Ectodermal cell (in vitro differentiated cells): ENCODE measurements around the gene TLCD3B.
"Not testable (repeated sequence)": the region's sequence is repeated elsewhere in the genome, so short reads cannot be mapped to it uniquely, and the experiment has no call there.

ENCODE experiments used
- H3K27ac ChIP-seq: 2 replicates; pipeline ENCODE4 v1.7.0; 2013; ENCODE audit warnings: mild to moderate bottlenecking, low read depth, low read length; ENCODE audit not compliant: insufficient read depth, poor library complexity, severe bottlenecking
- H3K27me3 ChIP-seq: 2 replicates; pipeline ENCODE4 v1.7.0; 2013; ENCODE audit warnings: mild to moderate bottlenecking, low read length; ENCODE audit not compliant: insufficient read depth, control insufficient read depth, poor library complexity, severe bottlenecking
- H3K36me3 ChIP-seq: one replicate; pipeline ENCODE4 v1.7.0; 2013; ENCODE audit warnings: low read length; ENCODE audit not compliant: control insufficient read depth, insufficient read depth
- H3K4me1 ChIP-seq: one replicate; pipeline ENCODE4 v1.7.0; 2013; ENCODE audit warnings: low read length; ENCODE audit not compliant: control insufficient read depth, insufficient read depth
- H3K4me3 ChIP-seq: 2 replicates; pipeline ENCODE4 v1.7.0; 2013; ENCODE audit warnings: low read depth, low read length, control low read depth; ENCODE audit not compliant: insufficient read depth
- H3K9me3 ChIP-seq: 2 replicates; pipeline ENCODE4 v1.7.0; 2013; ENCODE audit warnings: mild to moderate bottlenecking, low read length, moderate library complexity; ENCODE audit not compliant: control insufficient read depth
- WGBS, 2 experiments: methylation state at CpG; one replicate each; pipeline ENCODE4 v1.1.7; 2013; ENCODE audit warnings: missing lambda C conversion rate in 2 of 2; 5-methylcytosine and 5-hydroxymethylcytosine counted together

The TLCD3B gene

DNA sequence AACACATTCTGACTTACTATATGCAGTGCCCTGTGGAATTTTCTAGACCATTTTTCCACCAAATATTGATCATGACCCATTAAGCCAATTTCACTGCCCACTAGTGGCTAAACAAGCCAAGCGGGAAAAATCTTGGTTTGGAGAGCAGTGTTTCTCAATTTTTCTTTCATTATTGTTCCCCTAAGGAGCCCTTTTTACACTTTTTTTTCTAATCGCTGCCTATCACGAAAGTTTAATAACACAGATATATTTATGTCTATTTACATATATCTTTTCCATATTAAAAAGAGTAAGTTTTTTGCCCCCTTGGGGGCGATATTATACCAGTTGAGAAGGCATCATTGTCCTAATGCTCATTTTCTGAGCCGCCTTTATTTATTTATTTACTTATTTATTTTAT is 10.8 kb upstream of the TLCD3B start:
- H3K9me3 ChIP-seq, result no peaks in the 10 kb centered on the region
- H3K27ac ChIP-seq, result no peak overlapping the region
- H3K4me1 ChIP-seq, result no peaks in the 10 kb centered on the region
- H3K27me3 ChIP-seq, result no peaks in the 10 kb centered on the region
- H3K4me3 ChIP-seq, result no peak overlapping the region
- 64 to 72% methylated on average over 1 to 2 of the region's 5 CpGs for WGBS, 2 experiments
- no peaks in the 10 kb centered on the region for H3K36me3 ChIP-seq

DNA sequence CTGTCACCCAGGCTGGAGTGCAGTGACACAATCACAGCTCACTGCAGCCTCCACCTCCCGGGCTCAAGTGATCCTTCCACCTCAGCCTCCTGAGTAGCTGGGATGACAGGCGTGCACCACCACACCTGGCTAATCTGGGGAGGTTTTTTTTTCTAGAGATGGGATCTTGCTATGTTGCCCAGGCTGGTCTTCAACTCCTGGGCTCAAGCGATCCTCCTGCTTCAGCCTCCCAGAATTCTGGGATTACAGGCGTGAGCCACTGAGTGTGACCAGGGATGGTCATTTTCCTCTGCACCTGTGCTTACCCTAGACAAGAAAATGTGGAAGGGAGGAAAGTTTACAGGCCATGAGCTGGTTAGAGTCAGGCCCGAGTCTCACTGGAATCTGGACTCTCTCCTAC is 9.6 kb upstream of the TLCD3B start:
- H3K27me3 ChIP-seq, H3K36me3 ChIP-seq, H3K4me3 ChIP-seq, H3K4me1 ChIP-seq, H3K9me3 ChIP-seq, H3K27ac ChIP-seq: not testable (repeated sequence)
- WGBS, 2 experiments, result 85 to 88% methylated on average over 5 of the region's 5 CpGs

DNA sequence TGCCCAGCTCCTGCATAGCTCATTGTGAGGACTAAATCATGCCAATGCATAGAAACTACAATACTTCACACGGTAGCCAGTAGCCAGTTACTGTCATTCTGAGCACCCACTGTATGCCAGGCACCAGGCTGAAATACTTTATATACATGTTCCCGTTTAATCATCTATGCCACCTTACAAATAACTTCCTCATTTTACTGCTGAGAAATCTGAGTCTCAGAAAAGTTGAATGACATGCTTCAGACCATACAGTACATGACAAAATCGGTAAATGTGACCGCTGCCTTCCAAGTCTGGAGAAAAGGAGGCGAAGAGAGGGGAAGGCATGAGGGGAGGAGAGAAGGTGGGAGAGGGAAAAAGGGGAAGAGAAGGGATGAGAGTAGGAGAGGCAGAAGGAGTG is 9.2 kb upstream of the TLCD3B start:
- H3K27ac ChIP-seq, result no peak overlapping the region
- no peaks in the 10 kb centered on the region for H3K9me3 ChIP-seq
- H3K4me1 ChIP-seq, result no peaks in the 10 kb centered on the region
- peaks cover 3% of the 10 kb centered on the region for H3K27me3 ChIP-seq
- no peak overlapping the region for H3K4me3 ChIP-seq
- no peaks in the 10 kb centered on the region for H3K36me3 ChIP-seq
- 84 to 89% methylated on average over 5 of the region's 5 CpGs for WGBS, 2 experiments

DNA sequence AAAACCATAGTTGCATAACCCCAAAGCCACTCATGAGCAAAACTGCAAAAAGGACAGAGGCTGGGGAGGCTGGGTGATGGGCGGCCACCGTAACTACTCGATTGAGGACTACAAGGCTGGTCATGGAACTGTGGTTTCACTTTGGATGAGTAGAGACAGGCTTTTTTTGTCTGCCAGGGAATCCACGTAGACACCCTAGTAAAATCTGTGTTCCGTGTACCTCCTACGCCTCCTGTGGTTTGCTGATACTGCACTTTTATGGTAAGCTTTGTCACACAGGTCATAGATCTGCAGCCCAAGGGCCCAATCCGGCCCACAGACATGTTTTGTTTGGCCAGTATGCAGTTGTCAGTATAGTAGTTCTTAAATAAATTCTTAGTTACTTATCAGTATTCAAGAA is 2.2 kb upstream of the TLCD3B start:
- peaks cover 39% of the 10 kb centered on the region for H3K27me3 ChIP-seq
- H3K4me3 ChIP-seq, result no peak overlapping the region
- no peaks in the 10 kb centered on the region for H3K36me3 ChIP-seq
- peaks cover 16% of the 10 kb centered on the region for H3K4me1 ChIP-seq
- no peak overlapping the region for H3K27ac ChIP-seq
- H3K9me3 ChIP-seq, result no peaks in the 10 kb centered on the region
- 88 to 91% methylated on average over 7 of the region's 7 CpGs for WGBS, 2 experiments

DNA sequence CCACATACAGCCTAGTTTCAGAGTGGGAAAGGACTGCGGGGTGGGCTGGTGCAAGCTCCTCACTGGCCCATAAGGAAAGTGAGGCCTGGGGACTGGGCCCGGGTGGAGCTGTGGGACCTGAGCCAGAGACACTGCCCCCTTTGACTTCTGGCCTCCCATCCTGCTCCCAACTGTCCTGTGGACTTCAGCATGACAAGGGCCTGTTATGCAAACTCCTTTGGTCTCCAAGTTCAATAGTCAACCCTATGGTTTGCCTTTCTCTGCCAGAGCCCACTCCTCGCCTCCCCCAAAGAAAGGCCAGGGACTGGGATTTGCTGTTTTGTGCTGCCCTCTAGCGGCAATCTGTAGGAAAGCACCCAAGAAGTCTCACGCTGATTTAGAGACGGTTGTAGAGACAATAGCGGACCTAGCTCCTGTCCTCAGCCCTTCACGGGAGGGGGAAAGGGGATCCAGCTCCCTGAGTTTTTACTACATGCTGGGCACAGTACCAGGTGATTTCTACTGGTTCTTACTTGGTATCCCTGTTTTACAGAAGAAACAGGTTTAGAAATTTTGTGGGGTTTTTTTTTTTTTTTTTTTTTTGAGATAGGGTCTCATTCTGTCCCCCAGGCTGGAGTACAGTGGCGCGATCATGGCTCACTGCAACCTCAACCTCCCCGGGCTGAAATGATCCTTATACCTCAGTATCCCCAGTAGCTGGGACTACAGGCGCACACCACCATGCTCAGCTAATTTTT is 1.2 kb upstream of the TLCD3B start:
- no peak overlapping the region for H3K4me3 ChIP-seq
- H3K27me3 ChIP-seq, result peaks cover 39% of the 10 kb centered on the region
- no peak overlapping the region for H3K27ac ChIP-seq
- H3K4me1 ChIP-seq, result peaks cover 16% of the 10 kb centered on the region
- no peaks in the 10 kb centered on the region for H3K9me3 ChIP-seq
- 23 to 29% methylated on average over 12 of the region's 12 CpGs for WGBS, 2 experiments
- no peaks in the 10 kb centered on the region for H3K36me3 ChIP-seq

DNA sequence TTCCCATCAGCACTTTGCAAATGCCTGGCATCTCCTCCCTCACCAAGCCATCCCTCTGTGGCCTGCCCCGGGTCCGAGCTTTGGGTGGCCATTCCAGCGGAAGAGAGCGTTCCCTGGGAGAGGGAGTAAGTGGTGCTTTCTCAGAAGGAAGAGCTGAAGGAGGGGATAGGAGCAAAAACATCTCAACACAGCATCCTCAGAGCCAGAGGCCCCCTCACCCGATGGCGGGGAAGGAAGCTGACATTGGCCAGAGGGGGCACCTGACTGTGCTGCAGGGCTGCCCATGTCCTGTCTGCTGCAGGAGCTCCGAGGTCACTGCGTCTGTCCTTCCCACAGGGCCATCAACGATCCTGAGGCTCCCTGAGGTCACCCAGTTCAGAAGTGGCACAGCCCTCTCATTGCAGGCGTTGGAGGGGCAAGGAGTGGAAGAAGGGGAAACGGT is 427 bp upstream of the TLCD3B start:
- 22 to 27% methylated on average over 10 to 11 of the region's 11 CpGs for WGBS, 2 experiments
- Histone ChIP-seq H3K27ac (no peak overlapping the region), H3K4me3 (peak overlapping the region; percentile 48), H3K9me3 (no peaks in the 10 kb centered on the region), H3K36me3 (no peaks in the 10 kb centered on the region), H3K27me3 (peaks cover 39% of the 10 kb centered on the region), H3K4me1 (peaks cover 16% of the 10 kb centered on the region)

DNA sequence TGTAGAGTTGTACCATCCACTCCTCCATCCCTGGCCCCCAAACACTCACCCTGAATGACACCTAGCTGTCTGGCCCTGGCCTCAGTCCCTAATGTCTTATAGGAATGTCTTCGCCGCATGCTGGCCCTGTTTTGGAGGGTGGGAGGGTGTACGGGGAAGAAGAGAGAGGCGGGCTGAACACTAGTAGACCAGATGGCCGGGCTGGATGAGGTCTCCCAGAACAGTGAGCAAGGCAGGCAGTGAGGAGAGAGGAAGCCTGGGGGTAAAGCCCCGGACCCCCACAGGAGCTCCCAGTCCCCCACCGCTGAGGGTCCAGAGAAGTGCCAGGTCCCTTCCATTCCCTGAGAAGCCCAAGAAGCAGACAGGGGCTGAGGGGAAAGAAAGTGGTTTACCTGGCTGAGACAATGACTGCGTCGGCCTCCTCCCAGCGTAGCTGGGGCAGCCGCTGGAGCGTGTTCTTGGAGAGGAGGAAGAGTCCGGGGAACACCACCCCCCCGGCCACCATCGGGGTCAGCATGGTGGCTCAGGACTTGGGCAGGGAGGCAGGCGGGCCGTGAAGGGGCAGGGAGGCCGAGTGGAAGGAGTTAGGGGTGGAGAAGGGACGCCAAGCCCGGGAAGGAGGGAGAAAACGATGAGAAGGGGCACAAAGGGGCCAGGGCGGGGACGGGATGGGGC is 923 bp downstream of the TLCD3B start:
- 16% methylated on average over 23 of the region's 23 CpGs for WGBS, 2 experiments
- H3K36me3 ChIP-seq, result no peaks in the 10 kb centered on the region
- H3K27me3 ChIP-seq, result peaks cover 35% of the 10 kb centered on the region
- no peak overlapping the region for H3K27ac ChIP-seq
- H3K4me1 ChIP-seq, result peaks cover 16% of the 10 kb centered on the region
- peak overlapping the region; percentile 33 for H3K4me3 ChIP-seq
- no peaks in the 10 kb centered on the region for H3K9me3 ChIP-seq

DNA sequence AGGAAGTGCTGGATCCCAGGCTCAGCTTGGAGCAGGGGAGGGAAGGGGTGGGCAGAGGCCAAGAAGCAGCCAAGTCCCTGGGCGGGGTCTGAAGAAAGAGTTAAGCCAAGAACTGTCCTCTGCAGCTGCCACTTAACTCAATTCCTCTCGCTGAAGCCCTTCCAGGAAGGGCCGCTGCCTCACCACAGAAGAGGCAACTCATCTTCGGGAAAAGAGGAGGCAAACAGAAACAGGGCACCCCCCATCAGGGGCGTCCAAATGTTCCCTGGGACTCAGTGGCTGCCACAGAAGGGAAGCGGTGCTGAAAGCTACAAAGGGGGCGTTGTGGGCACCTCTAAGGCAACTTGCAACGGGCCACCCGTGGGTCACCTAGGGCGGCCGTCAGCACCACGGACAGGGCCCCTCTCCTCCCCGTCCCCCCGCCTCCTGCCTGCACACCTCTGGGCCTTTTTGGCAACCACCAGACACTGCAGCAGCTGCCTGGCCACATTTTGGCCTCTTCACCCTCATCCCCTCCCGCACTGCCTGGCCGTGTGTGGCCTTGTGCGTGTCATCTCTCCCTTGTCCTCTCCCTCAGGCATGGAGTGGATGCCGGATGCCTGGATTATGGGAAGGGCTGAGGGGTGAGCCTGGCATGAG is 2.5 kb downstream of the TLCD3B start:
- Histone ChIP-seq H3K4me1 (peaks cover 16% of the 10 kb centered on the region), H3K9me3 (no peaks in the 10 kb centered on the region), H3K36me3 (no peaks in the 10 kb centered on the region), H3K27me3 (peaks cover 30% of the 10 kb centered on the region), H3K27ac (no peak overlapping the region), H3K4me3 (no peak overlapping the region)
- WGBS, 2 experiments, result 26% methylated on average over 18 of the region's 18 CpGs

DNA sequence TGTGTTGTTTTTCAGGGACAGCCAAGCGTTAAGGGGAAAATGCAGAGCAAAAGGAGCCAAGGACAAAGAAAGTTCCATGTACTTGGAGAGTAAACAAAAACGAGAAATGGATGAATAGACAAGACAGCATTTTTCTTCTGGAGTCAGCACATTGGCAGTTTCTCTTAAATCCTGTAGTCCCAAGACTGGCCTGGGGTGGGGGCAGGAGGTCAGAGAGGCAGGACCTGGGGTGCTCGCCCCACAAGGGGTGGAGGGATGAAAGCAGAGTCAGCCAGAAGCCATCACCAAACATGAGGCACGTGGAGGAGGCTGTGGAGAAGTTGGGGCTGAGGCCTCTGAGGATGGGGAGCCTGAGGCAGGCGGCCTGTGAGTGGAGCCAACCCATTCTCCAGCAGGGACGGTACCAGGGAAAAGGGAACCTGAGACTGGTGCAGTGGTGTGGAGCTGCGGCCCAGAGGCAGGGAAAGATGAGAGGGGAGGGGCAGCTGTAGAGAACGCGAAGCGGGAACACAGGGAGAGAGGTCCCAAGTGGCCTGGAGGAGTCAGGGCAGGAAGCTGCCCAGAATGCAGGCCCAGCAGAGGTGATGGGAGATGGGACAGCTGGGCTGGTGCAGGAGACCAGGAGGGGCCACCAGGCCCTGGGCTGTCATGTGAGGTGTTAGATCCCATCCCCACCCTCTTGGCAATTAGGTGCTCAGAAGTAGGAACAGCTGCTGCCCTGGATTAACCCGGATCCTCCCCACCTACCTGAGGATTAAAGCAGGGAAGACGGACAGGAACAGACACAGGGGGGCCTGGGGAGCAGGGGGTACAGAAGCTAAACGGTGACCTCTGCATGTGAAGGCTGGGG is 3.3 kb downstream of the TLCD3B start:
- Histone ChIP-seq H3K9me3 (no peaks in the 10 kb centered on the region), H3K4me1 (peaks cover 16% of the 10 kb centered on the region), H3K27ac (no peak overlapping the region), H3K36me3 (no peaks in the 10 kb centered on the region), H3K4me3 (no peak overlapping the region), H3K27me3 (peaks cover 27% of the 10 kb centered on the region)
- WGBS, 2 experiments, result 70 to 75% methylated on average over 13 of the region's 13 CpGs

DNA sequence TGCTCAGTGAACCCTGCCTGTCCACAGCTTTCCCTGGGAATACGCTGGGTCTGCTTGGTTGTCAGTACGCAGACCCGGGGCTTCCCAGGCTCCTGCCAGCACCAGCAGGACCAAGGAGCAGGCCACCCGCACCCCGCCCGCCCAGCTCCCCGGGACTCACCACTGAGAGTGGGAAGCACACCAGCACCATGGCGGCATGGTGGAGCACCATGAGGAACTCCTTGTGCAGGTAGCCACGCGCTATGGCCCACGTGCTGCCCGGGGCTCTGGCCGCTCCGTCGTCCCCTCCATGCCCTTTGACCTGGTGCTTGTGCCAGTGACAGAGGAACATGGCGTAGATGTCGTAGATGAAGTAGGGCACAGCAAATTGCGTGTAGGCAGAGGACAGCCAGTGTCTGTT is 4.6 kb downstream of the TLCD3B start:
- no peaks in the 10 kb centered on the region for H3K9me3 ChIP-seq
- H3K36me3 ChIP-seq, result no peaks in the 10 kb centered on the region
- 93 to 95% methylated on average over 18 of the region's 18 CpGs for WGBS, 2 experiments
- no peak overlapping the region for H3K4me3 ChIP-seq
- H3K4me1 ChIP-seq, result peaks cover 9% of the 10 kb centered on the region
- H3K27me3 ChIP-seq, result peaks cover 14% of the 10 kb centered on the region
- no peak overlapping the region for H3K27ac ChIP-seq
